ENCODE data around the gene SHISA7.

SHISA7 gene

GRCh38 chr19:55443045-55443823, at the start of gene SHISA7:
TSS of gene SHISA7 (minus strand) at chr19:55443300. CDS start at chr19:55442863, 437 bp downstream.
- no peak for DNase-seq (ENCODE audit: low read depth in 2 of 2)

GRCh38 chr19:55492362-55492944, 49.4 kb upstream of the SHISA7 start:
- no peak for DNase-seq (ENCODE audit: low read depth in 2 of 2)

GRCh38 chr19:55491546-55492360, 48.7 kb upstream of the SHISA7 start:
- no peak for DNase-seq (ENCODE audit: low read depth in 2 of 2)

- DNase-seq (ENCODE audit: low read depth in 2 of 2), result no peak
Measured at GRCh38 chr19:55490478-55491432, 47.7 kb upstream of the SHISA7 start.

- no peak for DNase-seq (ENCODE audit: low read depth in 2 of 2)
Measured at GRCh38 chr19:55489711-55490477, 46.8 kb upstream of the SHISA7 start.

GRCh38 chr19:55488986-55489710, 46.0 kb upstream of the SHISA7 start:
- DNase-seq (ENCODE audit: low read depth in 2 of 2), result no peak

- no peak for DNase-seq (ENCODE audit: low read depth in 2 of 2)
Measured at GRCh38 chr19:55487924-55488687, 45.0 kb upstream of the SHISA7 start, which contains the start of gene SSC5D. TSS of gene SSC5D (plus strand) at chr19:55488436. CDS start at chr19:55488590, 154 bp downstream.

- peak; percentile 17 to 42 for DNase-seq (ENCODE audit: low read depth in 2 of 2)
Measured at GRCh38 chr19:55486971-55487923, 44.1 kb upstream of the SHISA7 start.

- no peak for DNase-seq (ENCODE audit: low read depth in 2 of 2)
Measured at GRCh38 chr19:55486043-55486970, 43.2 kb upstream of the SHISA7 start.

GRCh38 chr19:55485439-55486011, 42.4 kb upstream of the SHISA7 start:
- DNase-seq (ENCODE audit: low read depth in 2 of 2), result no peak

- peak; percentile 10 to 47 for DNase-seq (ENCODE audit: low read depth in 2 of 2)
Measured at GRCh38 chr19:55484593-55485438, 41.7 kb upstream of the SHISA7 start, which contains the start of gene NAT14. TSS of gene NAT14 (plus strand) at chr19:55485188. CDS start at chr19:55485709, 521 bp downstream.

GRCh38 chr19:55483706-55484592, 40.8 kb upstream of the SHISA7 start:
- DNase-seq (ENCODE audit: low read depth in 2 of 2), result no peak

- DNase-seq (ENCODE audit: low read depth in 2 of 2), result no peak
Measured at GRCh38 chr19:55482967-55483705, 40.0 kb upstream of the SHISA7 start.
